GM12878 (cell line): ENCODE measurements around the gene SATB1.

Experiments used
- CHD4 ChIP-seq: fragments of 200-600 bp; sonication (generic); IDR thresholded peaks from 2 replicates; pipeline ENCODE4 v1.6.1; 2016; ENCODE audit warnings: mild to moderate bottlenecking
- NFIC ChIP-seq: IDR thresholded peaks from 2 replicates; pipeline ENCODE4 v1.6.1; 2012; ENCODE audit warnings: low read depth, mild to moderate bottlenecking, inconsistent platforms, low read length, moderate library complexity
- TF ChIP-seq, protein P1 (sequence below), 3 experiments: IDR thresholded peaks in 2 of 3; conservative IDR thresholded peaks in 1 of 3; 2 replicates each; pipeline ENCODE4 v1.5.1; 2011; ENCODE audit warnings: low read depth in 3 of 3, low read length in 3 of 3, mild to moderate bottlenecking in 3 of 3, control low read depth in 2 of 3, moderate library complexity in 2 of 3, inconsistent platforms in 1 of 3, mixed read lengths in 1 of 3; ENCODE audit not compliant: control insufficient read depth in 2 of 3, insufficient read depth in 1 of 3; ENCODE audit errors: extremely low read depth in 1 of 3

DNA sequence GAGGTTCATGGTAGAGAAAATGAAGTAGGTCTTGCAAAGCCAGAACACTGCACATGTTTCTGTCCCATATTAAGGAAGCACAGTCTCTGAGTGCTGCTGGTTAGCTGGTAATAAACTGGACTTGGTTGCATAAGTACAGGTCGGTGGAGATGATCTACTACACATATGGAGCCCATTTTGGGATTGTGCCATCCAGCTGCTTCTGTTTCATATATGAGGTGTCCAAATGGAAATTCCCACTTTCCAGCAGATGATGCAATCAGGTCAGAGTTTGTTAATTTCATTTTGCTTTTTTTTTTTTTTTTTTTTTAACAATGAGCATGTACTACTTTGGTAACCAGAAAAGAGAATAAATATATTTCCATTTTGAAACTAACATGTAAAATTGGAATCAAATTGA is 122.6 kb downstream of the SATB1 start:
- TF ChIP-seq, protein P1, sequence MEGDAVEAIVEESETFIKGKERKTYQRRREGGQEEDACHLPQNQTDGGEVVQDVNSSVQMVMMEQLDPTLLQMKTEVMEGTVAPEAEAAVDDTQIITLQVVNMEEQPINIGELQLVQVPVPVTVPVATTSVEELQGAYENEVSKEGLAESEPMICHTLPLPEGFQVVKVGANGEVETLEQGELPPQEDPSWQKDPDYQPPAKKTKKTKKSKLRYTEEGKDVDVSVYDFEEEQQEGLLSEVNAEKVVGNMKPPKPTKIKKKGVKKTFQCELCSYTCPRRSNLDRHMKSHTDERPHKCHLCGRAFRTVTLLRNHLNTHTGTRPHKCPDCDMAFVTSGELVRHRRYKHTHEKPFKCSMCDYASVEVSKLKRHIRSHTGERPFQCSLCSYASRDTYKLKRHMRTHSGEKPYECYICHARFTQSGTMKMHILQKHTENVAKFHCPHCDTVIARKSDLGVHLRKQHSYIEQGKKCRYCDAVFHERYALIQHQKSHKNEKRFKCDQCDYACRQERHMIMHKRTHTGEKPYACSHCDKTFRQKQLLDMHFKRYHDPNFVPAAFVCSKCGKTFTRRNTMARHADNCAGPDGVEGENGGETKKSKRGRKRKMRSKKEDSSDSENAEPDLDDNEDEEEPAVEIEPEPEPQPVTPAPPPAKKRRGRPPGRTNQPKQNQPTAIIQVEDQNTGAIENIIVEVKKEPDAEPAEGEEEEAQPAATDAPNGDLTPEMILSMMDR (IDR thresholded peaks at IDR 0.05 in 2 of 3, conservative IDR thresholded peaks at IDR 0.05 in 1 of 3; ENCODE audit: control insufficient read depth in 2 of 3, extremely low read depth in 1 of 3, insufficient read depth in 1 of 3, low read depth in 3 of 3, low read length in 3 of 3), result no peak
- no peak for TF ChIP-seq NFIC
- TF ChIP-seq CHD4, result no peak
